ENCODE data around the gene CRMP1. TPM values are rescaled to one million over a fixed set of nuclear protein-coding genes. Genes with fewer than 3 reads are reported as not detected.

Gene CRMP1
- 7.3 TPM for total RNA-seq

GRCh38 chr4:5893004-5893580 lies at the start of gene CRMP1:
Gene CRMP1, minus strand, starts transcription at chr4:5893086. Its CDS starts 117 bp downstream, at chr4:5892969.
- DNase-seq, result peak; percentile 54

DNA sequence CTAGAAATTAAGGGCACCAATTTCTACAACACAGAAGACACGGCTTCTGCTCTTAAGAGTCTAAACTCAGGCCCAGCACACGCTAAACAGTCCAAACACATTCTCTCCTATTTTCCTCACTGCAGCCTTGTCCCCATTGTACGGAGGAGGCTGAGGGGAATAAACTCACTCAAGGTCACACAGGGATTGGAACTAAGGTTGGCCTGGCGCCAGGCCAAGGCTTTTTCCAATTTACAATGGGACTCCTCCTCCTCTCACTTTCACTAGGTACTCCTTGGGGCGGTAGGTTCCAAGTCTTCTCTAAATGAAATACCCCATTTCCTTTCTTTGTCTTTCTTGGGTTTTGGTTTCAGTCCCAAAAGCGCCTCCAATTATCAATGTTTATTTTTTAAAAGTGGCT lies 48.7 kb upstream of the CRMP1 start:
- DNase-seq, result no peak

GRCh38 chr4:5940470-5941203 lies 47.8 kb upstream of the CRMP1 start:
- DNase-seq, result peak; percentile 20

DNA sequence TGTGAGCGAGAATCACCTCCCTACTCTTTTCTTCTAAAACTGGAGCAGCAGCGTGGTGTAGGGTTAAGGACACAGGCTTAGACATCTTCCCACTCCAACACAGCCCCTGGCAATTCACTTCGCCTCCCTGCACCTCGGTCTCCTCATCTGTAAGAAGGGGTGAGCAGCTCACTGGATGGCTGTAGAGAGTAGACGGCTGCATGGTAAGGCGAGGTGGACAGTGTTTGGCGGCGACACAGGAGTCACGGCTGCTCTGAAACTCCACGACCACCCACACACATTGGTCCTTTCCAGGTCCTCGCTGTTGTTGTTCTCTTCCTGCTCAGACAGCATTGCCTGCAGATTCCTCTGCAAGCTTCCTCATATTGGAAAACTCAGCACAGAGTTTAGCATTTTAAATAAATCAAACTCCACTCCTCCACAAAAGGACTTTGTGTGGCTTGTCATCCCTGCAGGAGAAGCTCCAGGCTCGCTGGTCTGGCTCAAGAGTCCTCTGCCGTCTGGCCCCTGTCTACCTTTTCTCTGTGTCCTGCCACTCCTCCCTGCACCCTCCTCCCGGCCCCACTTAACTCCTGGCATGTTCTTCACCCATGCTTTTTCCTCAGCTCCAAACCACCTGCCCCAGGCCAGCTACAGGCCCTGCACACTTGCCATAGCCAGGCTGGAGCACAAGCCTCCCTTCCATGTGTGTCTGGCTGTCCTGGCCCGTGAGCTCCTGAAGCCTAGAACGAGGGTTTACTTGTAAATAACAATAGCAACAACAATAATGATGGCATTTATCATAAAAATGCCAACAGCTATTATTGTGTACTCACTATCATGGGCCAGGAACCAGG lies 41.3 kb upstream of the CRMP1 start:
- no peak for DNase-seq

GRCh38 chr4:5933116-5933515 lies 40.2 kb upstream of the CRMP1 start:
- DNase-seq, result no peak

DNA sequence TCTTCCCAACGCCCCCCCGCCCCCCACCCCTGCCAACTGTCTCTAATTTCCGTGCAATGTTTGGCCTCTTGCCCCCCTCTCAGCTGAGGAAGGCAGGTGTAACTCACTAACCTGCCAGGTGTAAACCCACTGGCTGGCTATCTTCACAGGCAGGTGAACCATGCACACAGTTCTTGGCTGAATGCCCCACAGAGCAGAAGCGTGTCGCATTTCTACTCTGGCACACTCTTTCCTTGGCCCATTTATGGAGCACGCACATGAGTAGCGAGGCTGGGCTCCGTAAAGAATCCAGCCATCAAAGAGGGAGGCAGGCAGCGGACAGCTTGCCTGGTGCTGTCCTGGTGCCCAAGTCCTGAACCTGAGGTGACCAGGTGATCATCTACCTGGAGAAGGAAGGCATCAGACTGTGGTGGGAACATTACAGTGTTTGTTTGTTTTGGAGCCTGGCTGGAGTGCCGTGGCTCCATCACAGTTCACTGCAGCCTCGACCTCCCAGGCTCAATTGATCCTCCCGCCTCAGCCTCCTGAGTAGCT lies 39.2 kb upstream of the CRMP1 start:
- DNase-seq, result no peak

DNA sequence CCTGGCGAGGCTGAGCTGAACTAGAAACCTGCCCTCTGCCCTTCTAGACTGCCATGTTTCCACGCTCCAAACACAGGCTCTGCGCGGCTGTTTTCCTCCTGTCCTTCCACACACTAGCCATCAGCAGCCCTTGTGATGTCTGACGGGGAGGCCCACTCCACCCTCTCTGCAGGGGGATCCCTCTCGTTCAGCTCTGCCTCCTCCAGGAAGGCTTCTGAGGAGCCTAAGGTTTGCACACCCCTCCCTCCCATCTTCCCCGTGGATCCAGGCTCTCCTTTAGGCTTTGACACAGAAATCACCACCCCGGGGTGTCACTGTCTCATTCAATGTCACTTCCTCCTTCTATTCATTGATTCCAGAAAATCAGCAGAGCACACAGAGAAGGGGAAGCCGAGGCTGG lies 38.6 kb upstream of the CRMP1 start:
- DNase-seq, result no peak

GRCh38 chr4:5930876-5931275 lies 38.0 kb upstream of the CRMP1 start:
- DNase-seq, result no peak

DNA sequence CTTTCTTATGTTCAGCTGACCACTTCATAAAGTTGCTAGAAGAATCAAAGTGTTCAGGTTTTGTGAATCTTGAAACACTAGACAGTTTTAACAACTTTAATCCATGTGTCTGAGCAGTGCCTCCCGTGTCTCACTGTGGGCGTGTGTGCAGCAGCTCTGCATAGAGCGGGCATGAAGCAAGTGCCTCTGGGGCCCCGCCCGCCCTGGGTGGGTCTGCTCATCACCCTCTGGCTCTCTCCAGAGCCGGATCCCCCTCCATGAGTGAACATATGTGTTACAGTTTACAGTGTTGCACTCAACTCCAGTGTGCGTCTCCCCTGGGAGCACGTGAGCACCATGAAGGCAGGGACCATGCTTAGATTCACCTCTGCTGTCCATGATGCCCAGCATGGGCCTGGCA lies 37.6 kb upstream of the CRMP1 start:
- no peak for DNase-seq

- DNase-seq, result no peak
These were observed 36.0 kb upstream of the CRMP1 start for GRCh38 chr4:5928844-5929420.

DNA sequence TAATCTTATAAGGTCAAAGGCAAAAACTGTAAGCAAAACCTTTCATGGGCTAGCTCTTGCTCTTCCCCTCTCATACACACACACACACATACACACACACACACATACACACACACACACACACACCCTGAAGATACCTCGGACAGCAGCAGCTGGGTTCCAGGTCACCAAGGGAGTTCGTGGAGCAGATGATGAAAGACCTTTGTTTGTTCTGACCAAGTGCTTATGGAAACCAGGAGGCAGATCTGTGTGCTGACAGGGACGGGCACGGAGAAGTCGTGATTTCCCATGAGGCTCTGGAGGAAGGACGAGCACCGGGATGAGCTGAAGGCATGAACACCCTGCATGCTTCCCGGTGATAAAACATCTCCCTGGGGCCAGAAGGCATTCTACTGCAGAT lies 35.4 kb upstream of the CRMP1 start:
- no peak for DNase-seq

DNA sequence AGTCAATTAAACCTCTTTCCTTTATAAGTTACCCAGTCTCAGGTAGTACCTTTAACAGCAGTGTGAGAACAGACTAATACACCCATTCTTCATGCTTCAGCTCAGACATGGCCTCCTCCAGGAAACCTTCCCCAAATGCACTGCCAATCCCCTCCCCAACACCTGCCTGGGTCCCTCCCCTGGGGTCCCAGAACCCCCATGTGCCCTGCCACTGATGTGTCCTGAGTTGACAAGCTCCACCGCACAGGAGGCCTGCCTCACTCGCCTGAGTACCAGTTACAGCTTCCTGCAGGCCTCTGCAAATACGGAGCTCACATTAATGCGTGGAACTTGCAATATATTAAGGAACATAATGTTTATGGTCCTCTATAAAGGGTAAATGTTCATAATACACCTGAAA lies 34.9 kb upstream of the CRMP1 start:
- no peak for DNase-seq

DNA sequence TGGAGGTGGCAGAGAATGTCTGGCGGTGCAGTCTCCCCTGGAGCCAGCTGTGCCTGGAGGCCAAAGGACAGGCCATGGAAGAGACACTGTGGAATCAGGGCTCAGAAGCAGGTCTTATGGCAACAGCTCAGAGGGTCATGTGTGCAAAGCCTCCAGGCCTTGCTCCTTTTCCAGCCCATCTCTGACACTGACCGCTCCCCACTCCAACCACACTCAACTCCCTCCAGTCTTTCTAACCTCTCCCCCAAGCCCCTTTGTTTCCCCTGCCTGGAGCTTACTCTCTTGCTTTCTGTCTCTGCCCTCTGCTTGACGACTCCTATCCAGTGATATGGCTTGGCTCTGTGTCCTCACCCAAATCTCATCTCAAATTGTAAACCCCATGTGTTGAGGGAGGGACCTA lies 34.2 kb upstream of the CRMP1 start:
- no peak for DNase-seq

DNA sequence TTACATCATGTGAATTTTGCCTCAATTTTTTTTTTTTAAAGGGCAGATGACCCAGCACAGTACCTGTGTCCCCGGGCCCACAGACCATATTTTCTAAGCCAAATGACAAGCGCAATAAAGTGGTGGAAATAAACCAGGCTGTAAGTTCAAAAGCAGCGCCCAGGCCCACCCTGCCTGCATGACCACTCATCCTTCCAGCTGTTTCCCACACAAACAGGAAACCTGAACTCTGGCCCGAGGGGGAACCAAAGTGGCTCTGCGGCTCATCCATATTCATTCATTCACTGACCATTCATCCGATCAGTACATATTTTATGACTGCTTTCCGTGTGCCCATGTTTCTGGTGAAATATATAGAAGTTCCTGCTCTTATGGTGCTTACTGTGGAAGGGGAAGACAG lies 33.7 kb upstream of the CRMP1 start:
- no peak for DNase-seq

DNA sequence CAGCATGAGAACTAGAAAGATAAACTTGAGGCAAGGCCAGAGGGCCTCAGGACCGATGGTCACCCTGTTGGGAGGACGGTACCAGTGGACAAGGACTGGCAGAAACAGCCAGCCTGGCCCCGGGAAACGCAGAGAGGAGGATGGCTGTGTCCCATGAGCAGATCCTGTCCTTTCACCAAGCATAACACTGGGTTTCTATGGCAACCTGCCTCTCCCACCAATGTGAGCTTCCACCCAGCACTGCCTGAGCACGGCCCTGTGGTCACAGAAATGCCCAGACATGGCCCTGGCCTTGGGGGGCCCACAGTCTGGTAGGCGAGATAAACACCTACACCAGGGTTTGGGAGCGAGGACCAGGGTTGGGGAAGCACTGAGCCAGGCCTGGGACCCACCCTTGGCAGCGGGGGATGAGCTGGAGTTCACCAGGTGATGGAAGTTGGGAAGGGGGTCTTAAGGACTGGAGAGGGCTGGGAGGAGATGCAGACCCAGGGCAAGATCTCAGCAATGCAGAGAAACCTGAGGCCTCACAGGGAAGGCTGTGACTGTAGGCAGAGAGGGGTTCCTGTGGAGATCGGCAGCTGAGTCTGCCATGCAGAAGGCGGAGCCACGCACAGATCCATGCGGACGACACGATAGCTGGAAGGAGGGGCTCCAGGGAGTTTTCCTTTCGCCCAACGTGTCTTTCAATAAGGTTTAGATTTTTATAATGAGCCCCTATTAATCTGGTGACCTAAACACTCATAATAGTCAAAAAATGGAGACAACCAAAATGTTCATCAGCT lies 32.7 kb upstream of the CRMP1 start:
- no peak for DNase-seq

DNA sequence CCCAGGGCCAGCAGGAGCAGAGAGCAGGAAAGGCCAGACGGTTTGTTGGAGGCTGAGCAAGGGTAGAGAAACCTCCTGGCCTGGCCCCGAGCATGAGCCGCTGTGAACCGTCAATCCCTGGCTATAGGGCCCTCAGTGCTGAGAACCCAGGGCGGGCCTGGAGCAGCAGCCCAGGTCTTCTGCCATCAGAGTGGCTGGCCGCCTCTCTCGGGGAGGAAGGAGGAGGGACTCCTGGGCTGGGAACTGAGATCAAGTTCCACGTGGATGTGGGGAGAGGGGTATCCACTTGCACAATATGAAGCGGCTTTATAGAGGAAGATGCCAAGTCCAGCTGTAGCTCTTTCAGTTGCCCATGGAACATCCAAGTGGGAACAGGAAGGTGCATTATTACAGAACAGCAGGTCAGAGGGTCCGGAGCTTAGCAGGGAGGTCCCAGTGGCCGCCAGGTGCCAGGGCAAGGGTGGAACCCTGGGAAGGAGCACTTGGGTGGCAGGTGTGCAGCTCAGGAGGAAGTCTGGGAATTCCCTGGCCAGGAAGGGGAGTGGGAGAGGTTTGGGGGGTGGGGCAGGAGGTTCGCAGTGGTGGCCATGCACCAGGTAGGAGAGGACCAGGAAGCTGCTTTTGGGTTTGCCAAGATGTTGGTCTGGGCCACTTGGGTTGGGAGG lies 31.7 kb upstream of the CRMP1 start:
- no peak for DNase-seq

GRCh38 chr4:5923376-5923775 lies 30.5 kb upstream of the CRMP1 start:
- DNase-seq, result peak; percentile 40

DNA sequence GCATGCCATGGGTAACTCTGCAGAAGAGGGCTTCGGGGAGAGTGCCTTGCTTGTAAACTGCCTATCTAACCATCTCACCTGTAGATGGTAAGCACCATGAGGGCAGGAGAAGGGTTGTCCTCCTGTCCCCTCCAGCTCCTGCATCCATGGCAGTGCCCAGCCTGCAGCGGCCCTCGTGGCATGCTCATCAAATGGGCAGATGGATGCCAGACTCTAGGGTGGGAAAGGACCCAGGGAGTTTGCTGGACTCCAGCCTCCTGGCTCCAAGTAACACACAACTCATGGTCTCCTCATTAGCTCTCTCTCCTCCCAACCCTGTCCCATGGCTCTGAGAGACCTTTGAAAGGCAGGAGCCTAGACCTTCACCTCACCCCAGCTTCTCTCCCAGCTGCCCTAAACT lies 29.7 kb upstream of the CRMP1 start:
- DNase-seq, result no peak

GRCh38 chr4:5921981-5922380 lies 29.1 kb upstream of the CRMP1 start:
- no peak for DNase-seq

GRCh38 chr4:5921101-5921980 lies 28.5 kb upstream of the CRMP1 start:
- DNase-seq, result no peak
